Activated CD4-positive, alpha-beta T cell treated with anti-CD3 and anti-CD28 coated beads, Interleukin-2, amount 10 ng/mL, durations not matched to agents 7 days and 5 days (primary cell): ENCODE data around the gene STT3A. TPM values are rescaled to one million over a fixed set of nuclear protein-coding genes. Genes with fewer than 3 reads are reported as not detected.
A peak's percentile ranks its signal among the peaks of the same experiment; 100 is the strongest.

Experiments
- CTCF ChIA-PET: fragments of 350-600 bp; sonication (Branson Sonifier 250); formaldehyde crosslinking; loops from one replicate; lab custom pipeline; 2021; ENCODE audit warnings: antibody characterized with exemption; lab: Charles Lee
- POLR2A ChIA-PET: fragments of 350-600 bp; sonication (Branson Sonifier 250); formaldehyde crosslinking; loops from one replicate; lab custom pipeline; 2021; ENCODE audit warnings: antibody characterized with exemption; lab: Charles Lee
- DNase-seq: peaks from one replicate; pipeline ENCODE4 v3.0.0-alpha.2; 2020
- H3K27ac Mint-ChIP-seq: one replicate; pipeline ENCODE4 v1.8.0; 2021; ENCODE audit warnings: mild to moderate bottlenecking, moderate library complexity, mixed read lengths
- H3K27me3 Mint-ChIP-seq: one replicate; pipeline ENCODE4 v1.8.0; 2021; ENCODE audit warnings: mixed read lengths
- H3K36me3 Mint-ChIP-seq: one replicate; pipeline ENCODE4 v1.8.0; 2021; ENCODE audit warnings: low read depth, mixed read lengths
- H3K4me1 Mint-ChIP-seq: one replicate; pipeline ENCODE4 v1.8.0; 2021; ENCODE audit warnings: mixed read lengths
- H3K4me3 Mint-ChIP-seq: one replicate; pipeline ENCODE4 v1.8.0; 2021; ENCODE audit warnings: mild to moderate bottlenecking, moderate library complexity, mixed read lengths
- H3K9me3 Mint-ChIP-seq: one replicate; pipeline ENCODE4 v1.8.0; 2021; ENCODE audit warnings: mixed read lengths
- total RNA-seq, 2 experiments: library from RNA; stranded (reverse); gene quantifications; one replicate each; pipeline ENCODE4 v1.2.3, GENCODE V29; 2021

The STT3A gene
- total RNA-seq, 2 experiments from 2014 or later = 105 to 127 TPM

- Mint-ChIP-seq H3K4me3 (peak overlapping the region; percentile 91), H3K27me3 (no peaks in the 10 kb centered on the region), H3K9me3 (no peaks in the 10 kb centered on the region), H3K4me1 (peaks cover 40% of the 10 kb centered on the region), H3K36me3 (peaks cover 31% of the 10 kb centered on the region), H3K27ac (peak overlapping the region; percentile 95)
- DNase-seq = peak; percentile 12
- ChIA-PET POLR2A (no interaction called here), CTCF (interaction anchor here (0.9 to 2.9 kb wide), 4 partner anchors 9 to 27 kb away, joined by 3 to 12 read pairs (median 4); partner anchors contain the start of gene EI24)
These were observed 615 bp downstream of the STT3A start for GRCh38 chr11:125593114-125593820.

DNA sequence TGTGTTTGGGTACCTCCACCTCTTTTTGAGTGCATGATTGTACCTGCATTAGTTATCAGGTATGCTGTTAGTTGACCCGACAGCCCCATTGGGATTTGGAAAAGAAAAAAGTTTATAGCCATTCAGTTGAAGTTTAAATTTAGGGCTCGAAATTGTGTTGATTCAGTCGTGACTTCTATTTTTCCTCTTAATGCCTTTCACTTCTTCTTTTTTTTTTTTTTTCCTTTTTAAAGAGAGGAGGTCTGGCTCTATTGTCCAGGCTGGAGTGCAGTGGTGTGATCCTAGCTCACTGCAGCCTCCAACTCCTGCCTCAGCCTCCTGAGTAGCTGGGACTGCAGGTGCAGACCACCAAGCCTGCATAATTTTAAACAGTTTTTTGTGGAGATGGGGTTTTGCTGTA is 2.3 kb downstream of the STT3A start:
- POLR2A ChIA-PET = no interaction called here
- H3K27ac Mint-ChIP-seq = no peak overlapping the region

DNA sequence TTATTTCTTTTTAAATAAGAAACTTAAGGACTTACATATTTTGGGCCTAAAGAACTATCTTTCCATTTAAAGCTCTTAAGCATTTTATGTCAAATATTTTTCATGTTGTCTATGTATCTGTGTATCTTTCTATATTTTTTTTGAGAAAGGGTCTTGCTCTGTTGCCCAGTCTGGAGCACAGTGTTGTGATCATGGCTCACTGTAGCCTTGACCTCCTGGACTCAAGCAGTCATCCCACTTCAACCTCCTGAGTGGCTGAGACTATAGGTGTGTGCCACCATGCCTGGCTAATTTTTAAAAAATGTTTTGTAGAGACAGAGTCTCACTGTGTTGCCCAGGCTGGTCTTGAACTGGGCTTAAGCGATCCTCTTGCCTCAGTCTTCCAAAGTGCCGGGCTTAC is 8.0 kb downstream of the STT3A start:
- ChIA-PET CTCF (interaction anchor here (1.7 kb wide), 1 partner anchor 31 kb away, joined by 4 read pairs; the partner anchor contains the start of gene EI24), POLR2A (no interaction called here)
- no peak for DNase-seq
- Mint-ChIP-seq H3K27ac (no peak overlapping the region), H3K27me3 (no peaks in the 10 kb centered on the region), H3K9me3 (no peaks in the 10 kb centered on the region), H3K36me3 (peaks cover 51% of the 10 kb centered on the region), H3K4me1 (peaks cover 10% of the 10 kb centered on the region), H3K4me3 (no peak overlapping the region)

More for the DNA sequence above, 2.3 kb downstream of the STT3A start:
- Mint-ChIP-seq H3K4me1 (peaks cover 34% of the 10 kb centered on the region), H3K9me3 (no peaks in the 10 kb centered on the region), H3K27me3 (no peaks in the 10 kb centered on the region), H3K36me3 (peaks cover 40% of the 10 kb centered on the region), H3K4me3 (no peak overlapping the region)
- CTCF ChIA-PET = no interaction called here
- DNase-seq = no peak

GRCh38 chr11:125603207-125603606 is 10.6 kb downstream of the STT3A start:
- no peaks in the 10 kb centered on the region for H3K27me3 Mint-ChIP-seq
- peaks cover 44% of the 10 kb centered on the region for H3K36me3 Mint-ChIP-seq
- H3K4me1 Mint-ChIP-seq = no peaks in the 10 kb centered on the region
- no peak overlapping the region for H3K27ac Mint-ChIP-seq
- DNase-seq = no peak
- H3K9me3 Mint-ChIP-seq = no peaks in the 10 kb centered on the region
- no peak overlapping the region for H3K4me3 Mint-ChIP-seq
- POLR2A ChIA-PET = no interaction called here
- CTCF ChIA-PET = interaction anchor here (0.6 to 0.9 kb wide), 2 partner anchors 11 to 47 kb away, joined by 3 read pairs; no protein-coding TSS in a partner anchor

DNA sequence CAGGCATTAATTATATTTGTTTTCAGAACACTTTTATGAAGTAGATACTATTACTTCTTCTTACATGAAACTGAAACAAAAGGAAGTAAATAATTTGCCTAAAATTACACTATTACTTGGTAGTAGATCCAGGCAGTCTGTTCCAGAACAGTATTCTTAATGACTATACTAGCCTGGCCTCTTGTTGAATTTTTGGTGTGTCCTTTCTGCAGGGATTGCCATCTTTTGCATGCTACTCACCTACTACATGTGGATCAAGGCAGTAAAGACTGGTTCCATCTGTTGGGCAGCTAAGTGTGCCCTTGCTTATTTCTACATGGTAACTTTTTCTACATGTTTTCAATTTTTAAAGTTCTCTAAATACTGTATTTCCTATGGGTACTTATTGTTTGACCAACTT is 12.8 kb downstream of the STT3A start:
- DNase-seq = no peak
- CTCF ChIA-PET = no interaction called here
- no peaks in the 10 kb centered on the region for H3K9me3 Mint-ChIP-seq
- H3K27me3 Mint-ChIP-seq = no peaks in the 10 kb centered on the region
- no peak overlapping the region for H3K27ac Mint-ChIP-seq
- H3K4me1 Mint-ChIP-seq = no peaks in the 10 kb centered on the region
- POLR2A ChIA-PET = no interaction called here
- H3K4me3 Mint-ChIP-seq = no peak overlapping the region
- H3K36me3 Mint-ChIP-seq = peaks cover 47% of the 10 kb centered on the region

DNA sequence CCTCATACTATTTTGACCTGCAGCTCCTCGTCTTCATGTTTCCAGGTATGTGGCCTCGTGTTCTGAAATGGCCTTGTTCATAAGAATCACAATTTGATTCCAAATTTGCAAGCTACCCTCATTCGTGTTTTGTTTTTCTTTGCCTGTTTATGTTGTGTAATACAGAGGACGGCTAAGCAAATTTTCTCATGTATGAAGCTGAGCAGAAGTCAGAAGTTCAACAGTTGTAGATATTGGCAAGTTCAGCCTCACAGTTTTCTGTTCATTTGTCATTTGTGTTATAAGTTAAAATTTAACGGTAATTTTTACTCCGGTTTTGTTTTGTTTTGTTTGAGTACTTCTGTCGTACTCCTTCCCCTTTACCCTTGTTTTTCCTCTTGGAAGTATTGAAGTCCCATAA is 16.9 kb downstream of the STT3A start:
- H3K27me3 Mint-ChIP-seq = no peaks in the 10 kb centered on the region
- H3K9me3 Mint-ChIP-seq = no peaks in the 10 kb centered on the region
- peaks cover 53% of the 10 kb centered on the region for H3K36me3 Mint-ChIP-seq
- peaks cover 4% of the 10 kb centered on the region for H3K4me1 Mint-ChIP-seq
- H3K27ac Mint-ChIP-seq = no peak overlapping the region
- ChIA-PET POLR2A (no interaction called here), CTCF (no interaction called here)
- no peak overlapping the region for H3K4me3 Mint-ChIP-seq
- no peak for DNase-seq

- ChIA-PET POLR2A (no interaction called here), CTCF (interaction anchor here (0.8 kb wide), 1 partner anchor 15 kb away, joined by 4 read pairs; no protein-coding TSS in a partner anchor)
- H3K36me3 Mint-ChIP-seq = peaks cover 50% of the 10 kb centered on the region
These were observed 25.7 kb downstream of the STT3A start for GRCh38 chr11:125618383-125618782.

DNA sequence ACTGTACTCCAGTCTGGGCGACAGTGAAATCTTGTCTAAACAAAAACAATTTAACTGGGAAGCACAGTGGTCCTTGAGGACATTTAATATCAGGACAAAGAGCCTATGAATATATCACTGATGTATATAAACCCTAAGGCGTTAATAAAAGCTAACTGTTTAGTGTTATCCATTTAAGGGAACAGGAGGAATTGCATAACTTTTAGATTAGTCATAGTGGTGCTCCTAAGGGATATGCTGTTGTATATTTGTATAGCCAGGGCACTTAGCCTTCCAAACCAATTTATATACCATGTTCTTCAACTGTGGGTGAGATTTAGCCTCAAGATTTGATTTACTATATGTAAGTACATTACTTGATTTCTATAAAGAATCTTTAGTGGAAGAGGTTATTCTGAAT is 29.3 kb downstream of the STT3A start:
- peaks cover 37% of the 10 kb centered on the region for H3K36me3 Mint-ChIP-seq
- H3K9me3 Mint-ChIP-seq = no peaks in the 10 kb centered on the region
- POLR2A ChIA-PET = no interaction called here
- CTCF ChIA-PET = interaction anchor here (1.2 to 1.7 kb wide), 2 partner anchors 31 to 52 kb away, joined by 3 to 5 read pairs; partner anchors contain the start of gene EI24
- peaks cover 21% of the 10 kb centered on the region for H3K4me1 Mint-ChIP-seq
- no peak for DNase-seq
- H3K27ac Mint-ChIP-seq = no peak overlapping the region
- H3K27me3 Mint-ChIP-seq = no peaks in the 10 kb centered on the region
- H3K4me3 Mint-ChIP-seq = no peak overlapping the region

More at GRCh38 chr11:125618383-125618782, 25.7 kb downstream of the STT3A start:
- no peak overlapping the region for H3K27ac Mint-ChIP-seq
- H3K4me1 Mint-ChIP-seq = no peaks in the 10 kb centered on the region
- DNase-seq = no peak
- no peaks in the 10 kb centered on the region for H3K27me3 Mint-ChIP-seq
- H3K9me3 Mint-ChIP-seq = no peaks in the 10 kb centered on the region
- H3K4me3 Mint-ChIP-seq = no peak overlapping the region

DNA sequence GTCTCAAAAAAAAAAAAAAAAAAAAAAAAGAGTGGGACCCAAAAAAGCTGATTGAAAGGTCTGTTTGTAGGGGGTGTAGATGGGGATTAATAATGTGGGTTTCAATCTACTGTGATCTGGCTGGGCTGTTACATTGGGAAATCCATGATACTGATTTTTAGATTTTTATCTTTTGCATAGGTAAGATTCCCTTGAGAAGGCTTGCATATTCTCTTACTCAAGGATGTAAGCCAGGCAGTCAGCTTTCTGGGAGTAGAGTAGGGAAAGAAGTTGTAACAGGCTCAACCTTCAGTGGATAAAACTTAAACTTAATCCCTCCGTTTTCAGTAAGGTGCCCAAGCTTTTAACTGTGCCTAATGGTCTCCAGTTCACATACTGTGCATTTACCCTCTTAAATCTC is 30.4 kb downstream of the STT3A start:
- no peaks in the 10 kb centered on the region for H3K27me3 Mint-ChIP-seq
- H3K4me3 Mint-ChIP-seq = no peak overlapping the region
- DNase-seq = no peak
- peaks cover 31% of the 10 kb centered on the region for H3K4me1 Mint-ChIP-seq
- ChIA-PET POLR2A (no interaction called here), CTCF (interaction anchor here (0.6 to 0.7 kb wide), 2 partner anchors 167 to 575 kb away, joined by 3 read pairs; no protein-coding TSS in a partner anchor)
- peaks cover 43% of the 10 kb centered on the region for H3K36me3 Mint-ChIP-seq
- H3K27ac Mint-ChIP-seq = peak overlapping the region; percentile 11
- H3K9me3 Mint-ChIP-seq = no peaks in the 10 kb centered on the region

DNA sequence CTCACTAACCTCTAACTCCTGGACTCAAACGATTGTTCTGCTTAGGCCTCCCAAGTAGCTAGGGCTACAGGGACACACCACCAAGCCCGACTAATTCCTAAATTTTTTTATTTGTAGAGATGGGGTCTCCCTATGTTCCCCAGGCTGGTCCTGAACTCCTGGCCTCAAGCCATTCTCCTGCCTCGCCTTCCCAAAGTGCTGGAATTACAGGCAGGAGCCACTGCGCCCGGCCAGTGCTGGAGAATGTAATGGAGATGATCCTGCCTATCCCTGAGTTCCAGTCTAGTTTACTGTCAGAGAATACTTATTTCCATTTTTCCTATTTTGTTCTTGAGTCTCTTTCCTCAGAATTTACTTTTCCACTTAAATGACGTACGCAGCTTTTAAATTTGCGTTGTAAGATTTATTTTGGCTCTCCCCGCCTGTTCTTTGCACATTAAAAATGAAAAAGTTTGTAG is 32.1 kb downstream of the STT3A start, which contains the start of gene CHEK1:
Gene CHEK1, plus strand, starts transcription at position 408 of the 458 bp plus-strand sequence. CDS start 1,606 bp downstream, outside the sequence.
- no peaks in the 10 kb centered on the region for H3K9me3 Mint-ChIP-seq
- ChIA-PET POLR2A (interaction anchor here (0.6 kb wide), 1 partner anchor 1930 kb away, joined by 4 read pairs; no protein-coding TSS in a partner anchor), CTCF (interaction anchor here (0.8 to 2.5 kb wide), 6 partner anchors 9 to 263 kb away, joined by 3 to 8 read pairs (median 3); partner anchors contain the start of gene HYLS1)
- H3K36me3 Mint-ChIP-seq = peaks cover 33% of the 10 kb centered on the region
- no peak for DNase-seq
- H3K4me1 Mint-ChIP-seq = peaks cover 40% of the 10 kb centered on the region
- H3K27me3 Mint-ChIP-seq = no peaks in the 10 kb centered on the region
- H3K4me3 Mint-ChIP-seq = peak within 1 kb of the TSS; percentile 87
- peak within 1 kb of the TSS; percentile 100 for H3K27ac Mint-ChIP-seq

DNA sequence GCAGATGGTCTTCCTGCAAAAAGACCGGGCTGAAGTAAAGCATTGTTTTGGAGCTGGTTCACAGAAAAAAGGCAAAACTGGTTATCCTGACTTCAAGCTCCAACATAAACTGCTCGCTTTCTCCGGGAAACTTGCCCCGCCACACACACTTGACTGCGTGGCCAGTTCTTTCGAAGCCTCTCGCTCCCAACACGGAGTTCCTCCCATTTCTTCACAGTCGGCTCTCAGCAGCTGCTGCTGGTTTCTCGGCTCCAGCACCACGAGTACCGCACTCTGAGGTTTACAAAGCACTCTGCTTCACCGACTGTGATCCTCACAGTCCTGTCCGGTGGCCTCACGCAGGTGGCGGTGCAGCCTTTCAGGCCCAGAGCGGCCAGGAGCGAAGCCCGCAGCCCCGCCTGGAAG is 32.6 kb downstream of the STT3A start:
- Mint-ChIP-seq H3K27ac (peak overlapping the region; percentile 100), H3K27me3 (no peaks in the 10 kb centered on the region), H3K36me3 (peaks cover 30% of the 10 kb centered on the region), H3K9me3 (no peaks in the 10 kb centered on the region), H3K4me1 (peaks cover 40% of the 10 kb centered on the region), H3K4me3 (peak overlapping the region; percentile 87)
- DNase-seq = no peak
- CTCF ChIA-PET = interaction anchor here (0.8 to 2.5 kb wide), 7 partner anchors 8 to 263 kb away, joined by 3 to 8 read pairs (median 3); partner anchors contain the start of gene HYLS1
- POLR2A ChIA-PET = interaction anchor here (0.6 to 0.9 kb wide), 3 partner anchors 24 to 1930 kb away, joined by 4 read pairs; partner anchors contain the start of gene HYLS1

DNA sequence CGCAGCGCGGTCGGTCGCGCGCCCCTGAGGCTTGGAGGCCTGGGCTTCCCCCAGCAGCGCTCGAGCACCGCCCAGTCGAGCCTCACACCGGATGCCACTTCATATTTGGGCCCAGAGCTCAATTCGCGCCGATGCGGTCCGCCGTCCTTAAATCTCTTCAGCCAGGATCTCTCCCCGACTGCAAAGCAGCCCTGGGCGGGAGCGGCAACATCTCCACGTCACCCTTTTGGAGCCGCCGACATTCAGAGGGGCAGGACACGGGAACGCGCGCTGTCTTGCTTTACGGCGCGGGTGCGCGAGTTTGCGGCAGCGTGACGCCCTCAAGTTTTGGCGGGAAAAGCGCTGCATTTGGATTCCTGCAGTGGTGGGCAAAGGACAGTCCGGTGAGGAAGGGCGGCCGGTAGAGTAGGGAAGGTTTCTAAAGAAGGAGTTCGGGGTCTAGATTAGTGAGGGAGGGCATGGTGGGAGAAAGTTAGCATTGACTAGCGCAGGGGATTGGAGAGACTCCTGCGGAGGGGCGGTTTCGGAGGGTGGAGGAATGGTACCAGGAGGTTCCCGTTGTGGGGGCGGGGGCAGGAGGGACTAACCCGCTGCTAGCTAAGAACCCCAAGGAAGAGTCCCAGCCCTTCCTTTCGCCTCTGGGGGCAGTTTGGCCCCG is 33.1 kb downstream of the STT3A start:
- H3K27me3 Mint-ChIP-seq = no peaks in the 10 kb centered on the region
- DNase-seq = peak; percentile 88
- POLR2A ChIA-PET = interaction anchor here (0.9 kb wide), 2 partner anchors 24 to 261 kb away, joined by 4 read pairs; partner anchors contain the start of gene HYLS1
- H3K9me3 Mint-ChIP-seq = no peaks in the 10 kb centered on the region
- H3K4me1 Mint-ChIP-seq = peaks cover 41% of the 10 kb centered on the region
- peak overlapping the region; percentile 87 for H3K4me3 Mint-ChIP-seq
- peaks cover 27% of the 10 kb centered on the region for H3K36me3 Mint-ChIP-seq
- peak overlapping the region; percentile 100 for H3K27ac Mint-ChIP-seq
- CTCF ChIA-PET = interaction anchor here (0.8 to 2.5 kb wide), 9 partner anchors 8 to 262 kb away, joined by 3 to 8 read pairs (median 4); partner anchors contain the start of genes EI24 and HYLS1
